Measurements from ENCODE around the gene ZEB1.
"Not testable (repeated sequence)": the region's sequence is repeated elsewhere in the genome, so short reads cannot be mapped to it uniquely, and the experiment has no call there.

ZEB1 gene

GRCh38 chr10:31318382-31318853 is 598 bp upstream of the ZEB1 start:
- DNase-seq (ENCODE audit: low read depth, low spot score) = peak; percentile 12

- no peak for DNase-seq (ENCODE audit: low read depth, low spot score)
These were observed 860 bp downstream of the ZEB1 start for GRCh38 chr10:31319602-31320549.

- DNase-seq (ENCODE audit: low read depth, low spot score) = no peak
These were observed 1.7 kb downstream of the ZEB1 start for GRCh38 chr10:31320550-31321211.

GRCh38 chr10:31321396-31321941 is 2.5 kb downstream of the ZEB1 start:
- DNase-seq (ENCODE audit: low read depth, low spot score) = no peak

GRCh38 chr10:31322647-31323046 is 3.6 kb downstream of the ZEB1 start:
- no peak for DNase-seq (ENCODE audit: low read depth, low spot score)

- DNase-seq (ENCODE audit: low read depth, low spot score) = no peak
These were observed 21.3 kb downstream of the ZEB1 start for GRCh38 chr10:31340343-31340742.

GRCh38 chr10:31341552-31341951 is 22.5 kb downstream of the ZEB1 start:
- no peak for DNase-seq (ENCODE audit: low read depth, low spot score)

- DNase-seq (ENCODE audit: low read depth, low spot score) = no peak
These were observed 24.0 kb downstream of the ZEB1 start for GRCh38 chr10:31343009-31343408.

GRCh38 chr10:31343551-31343950 is 24.5 kb downstream of the ZEB1 start:
- no peak for DNase-seq (ENCODE audit: low read depth, low spot score)

- no peak for DNase-seq (ENCODE audit: low read depth, low spot score)
These were observed 26.9 kb downstream of the ZEB1 start for GRCh38 chr10:31345886-31346285.

GRCh38 chr10:31346953-31347352 is 27.9 kb downstream of the ZEB1 start:
- DNase-seq (ENCODE audit: low read depth, low spot score) = no peak

- DNase-seq (ENCODE audit: low read depth, low spot score) = no peak
These were observed 28.7 kb downstream of the ZEB1 start for GRCh38 chr10:31347705-31348104.

GRCh38 chr10:31350891-31351290 is 31.9 kb downstream of the ZEB1 start:
- DNase-seq (ENCODE audit: low read depth, low spot score) = no peak

- DNase-seq (ENCODE audit: low read depth, low spot score) = no peak
These were observed 33.6 kb downstream of the ZEB1 start for GRCh38 chr10:31352436-31353226.

GRCh38 chr10:31353574-31353973 is 34.6 kb downstream of the ZEB1 start:
- DNase-seq (ENCODE audit: low read depth, low spot score) = no peak

GRCh38 chr10:31358688-31359330 is 39.8 kb downstream of the ZEB1 start:
- no peak for DNase-seq (ENCODE audit: low read depth, low spot score)

- no peak for DNase-seq (ENCODE audit: low read depth, low spot score)
These were observed 41.0 kb downstream of the ZEB1 start for GRCh38 chr10:31359979-31360378.

GRCh38 chr10:31361475-31361874 is 42.5 kb downstream of the ZEB1 start:
- DNase-seq (ENCODE audit: low read depth, low spot score) = not testable (repeated sequence)

GRCh38 chr10:31362023-31362641 is 43.1 kb downstream of the ZEB1 start:
- DNase-seq (ENCODE audit: low read depth, low spot score) = no peak

GRCh38 chr10:31363696-31364095 is 44.7 kb downstream of the ZEB1 start:
- not testable (repeated sequence) for DNase-seq (ENCODE audit: low read depth, low spot score)

- not testable (repeated sequence) for DNase-seq (ENCODE audit: low read depth, low spot score)
These were observed 45.2 kb downstream of the ZEB1 start for GRCh38 chr10:31364238-31364637.
